PC-9 (cell line): ENCODE measurements around the gene TGFB1. TPM values are rescaled to one million over a fixed set of nuclear protein-coding genes. Genes with fewer than 3 reads are reported as not detected.

Experiments used
- BruUV-seq: library from RNA; stranded (reverse); fragments of 400-500 nt; replicated peaks from 2 replicates; lab custom pipeline; 2021; lab: Mats Ljungman, UMichigan
- CTCF ChIA-PET: fragments of 300-600 bp; sonication (Branson Sonifier 250); formaldehyde crosslinking; loops from one replicate; lab custom pipeline; 2022; ENCODE audit warnings: antibody characterized with exemption; lab: Charles Lee
- POLR2A ChIA-PET: fragments of 300-600 bp; sonication (Branson Sonifier 250); formaldehyde crosslinking; loops from one replicate; lab custom pipeline; 2022; ENCODE audit warnings: antibody characterized with exemption; ENCODE audit not compliant: unreplicated experiment; lab: Charles Lee
- DNase-seq, 2 experiments: peaks; one replicate each; pipeline versions ENCODE4 v3.0.0 to v3.0.0-alpha.2; 2015 to 2022; ENCODE audit warnings: mixed read lengths in 1 of 2
- H2AFZ ChIP-seq: fragments of 200-600 bp; sonication (generic); 2 replicates; pipeline ENCODE4 v1.8.1; 2017; ENCODE audit warnings: antibody characterized with exemption
- H3F3A ChIP-seq: fragments of 200-600 bp; sonication (generic); 2 replicates; pipeline ENCODE4 v1.8.1; 2017; ENCODE audit warnings: antibody characterized with exemption, mild to moderate bottlenecking, low read depth; ENCODE audit not compliant: insufficient read depth
- H3K27ac ChIP-seq: fragments of 200-600 bp; sonication (generic); 2 replicates; pipeline ENCODE4 v1.6.1; 2016; ENCODE audit warnings: mixed run types
- H3K27me3 ChIP-seq: fragments of 200-600 bp; sonication (generic); 2 replicates; pipeline ENCODE4 v1.6.1; 2016; ENCODE audit warnings: low read depth, mixed run types; ENCODE audit not compliant: insufficient read depth
- H3K36me3 ChIP-seq: fragments of 200-600 bp; sonication (generic); 2 replicates; pipeline ENCODE4 v1.6.1; 2016; ENCODE audit warnings: low read depth, mixed run types
- H3K4me1 ChIP-seq: fragments of 200-600 bp; sonication (generic); replicated peaks from 2 replicates; pipeline ENCODE4 v1.6.1; 2016; ENCODE audit warnings: mixed run types; ENCODE audit not compliant: insufficient read depth
- H3K4me2 ChIP-seq: fragments of 200-600 bp; sonication (generic); 2 replicates; pipeline ENCODE4 v1.6.1; 2017; ENCODE audit warnings: mixed run types
- H3K4me3 ChIP-seq: fragments of 200-600 bp; sonication (generic); 2 replicates; pipeline ENCODE4 v1.6.1; 2016; ENCODE audit warnings: mixed run types
- H3K79me2 ChIP-seq: fragments of 200-600 bp; sonication (generic); 2 replicates; pipeline ENCODE4 v1.6.1; 2017; ENCODE audit warnings: low read depth, mixed run types
- H3K9me2 ChIP-seq: fragments of 200-600 bp; sonication (generic); 2 replicates; pipeline ENCODE4 v1.8.1; 2017; ENCODE audit warnings: mild to moderate bottlenecking; ENCODE audit not compliant: insufficient read depth
- H3K9me3 ChIP-seq: fragments of 200-600 bp; sonication (generic); 2 replicates; pipeline ENCODE4 v1.8.1; 2016; ENCODE audit warnings: low read depth; ENCODE audit not compliant: insufficient read depth
- H4K20me1 ChIP-seq: fragments of 200-600 bp; sonication (generic); 2 replicates; pipeline ENCODE4 v1.8.1; 2017; ENCODE audit not compliant: insufficient read depth
- CTCF ChIP-seq: fragments of 200-600 bp; sonication (generic); conservative IDR thresholded peaks from 2 replicates; pipeline ENCODE4 v1.6.1; 2017; ENCODE audit warnings: mixed run types, antibody characterized with exemption, mild to moderate bottlenecking, moderate library complexity
- EZH2 ChIP-seq: fragments of 200-600 bp; sonication (generic); IDR thresholded peaks from 2 replicates; pipeline ENCODE4 v1.8.0; 2017; ENCODE audit warnings: antibody characterized with exemption, low read depth
- intact Hi-C: fragments of 100-400 bp; cut with micrococcal nuclease; formaldehyde crosslinking; loops from one replicate; pipeline ENCODE4 v1.10.0; 2022; ENCODE audit not compliant: unreplicated experiment
- total RNA-seq: library from RNA; stranded (reverse); gene quantifications from 2 replicates; pipeline ENCODE4 v1.2.3, GENCODE V29; 2021

Gene TGFB1
- total RNA-seq, 1 experiment from 2014 or later: 67.9 TPM

DNA sequence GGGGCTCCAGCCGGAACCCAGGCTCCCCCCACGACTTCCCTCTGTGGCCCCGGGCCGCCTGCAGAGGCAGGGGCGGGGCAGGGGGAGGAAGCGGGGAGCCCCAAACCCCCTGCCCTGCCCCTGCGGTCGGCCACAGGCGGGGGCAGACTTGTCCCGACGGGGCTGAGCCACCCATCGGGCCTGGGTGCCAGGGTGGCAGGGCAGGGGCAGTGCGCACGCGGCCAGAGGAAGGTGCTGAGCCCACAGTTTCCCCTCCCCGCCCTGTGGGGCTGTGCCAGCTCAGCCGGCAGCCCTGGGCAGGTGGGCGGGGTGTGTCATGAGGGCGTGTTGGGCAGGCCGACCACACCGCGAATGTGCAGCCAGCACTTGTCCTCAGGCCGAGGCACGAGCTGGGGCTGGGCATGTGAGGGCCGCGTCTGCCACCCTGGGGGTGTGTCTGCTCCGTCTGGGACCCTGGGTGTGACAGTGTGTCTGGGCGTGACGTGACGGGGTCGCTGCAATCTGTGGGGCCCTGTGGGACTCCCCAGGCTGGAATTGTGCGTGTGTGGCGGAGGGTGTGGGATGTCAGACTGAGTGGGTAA, 26.1 kb downstream of the TGFB1 start:
- DNase-seq: peak; percentile 65 to 92
- H3K79me2 ChIP-seq: no peaks in the 10 kb centered on the region
- ChIA-PET CTCF (interaction anchor here (0.5 kb wide), 1 partner anchor 124 kb away, joined by 6 read pairs; no protein-coding TSS in a partner anchor), POLR2A (interaction anchor here (0.5 kb wide), 2 partner anchors 36 to 64 kb away, joined by 5 to 22 read pairs; partner anchors contain the start of gene B9D2)
- H3K9me3 ChIP-seq: no peaks in the 10 kb centered on the region
- BruUV-seq: no TSS peak
- H3K4me2 ChIP-seq: peak overlapping the region; percentile 60
- H3K27me3 ChIP-seq: no peaks in the 10 kb centered on the region
- H4K20me1 ChIP-seq: no peaks in the 10 kb centered on the region
- H3K4me3 ChIP-seq: peak overlapping the region; percentile 30; the same call in 1 of the 2 replicates
- H2AFZ ChIP-seq: no peak overlapping the region
- TF ChIP-seq CTCF (no peak), EZH2 (no peak)
- no peaks in the 10 kb centered on the region for H3K9me2 ChIP-seq
- intact Hi-C loops: loop anchor here (2.0 to 10.0 kb wide), 2 partner anchors 25 to 247 kb away; partner anchors contain the start of genes CEACAM21 and TGFB1
- H3K27ac ChIP-seq: no peak overlapping the region
- H3K36me3 ChIP-seq: no peaks in the 10 kb centered on the region
- H3F3A ChIP-seq: peaks cover 23% of the 10 kb centered on the region
- peaks cover 16% of the 10 kb centered on the region for H3K4me1 ChIP-seq

- ChIA-PET CTCF (no interaction called here), POLR2A (interaction anchor here (0.5 to 0.6 kb wide), 4 partner anchors 35 to 516 kb away, joined by 3 to 22 read pairs (median 4); partner anchors contain the start of gene B9D2)
- Histone ChIP-seq H3K36me3 (no peaks in the 10 kb centered on the region), H3K27me3 (no peaks in the 10 kb centered on the region), H3K27ac (no peak overlapping the region), H2AFZ (no peak overlapping the region), H3K79me2 (no peaks in the 10 kb centered on the region), H3K4me1 (peaks cover 16% of the 10 kb centered on the region), H3K9me2 (no peaks in the 10 kb centered on the region), H4K20me1 (no peaks in the 10 kb centered on the region), H3K4me3 (peak overlapping the region; percentile 30; the same call in 1 of the 2 replicates), H3K4me2 (peak overlapping the region; percentile 60), H3F3A (peaks cover 28% of the 10 kb centered on the region), H3K9me3 (no peaks in the 10 kb centered on the region)
- no peak for DNase-seq
- BruUV-seq: TSS peak; percentile 56
- intact Hi-C loops: loop anchor here (2.0 to 10.0 kb wide), 2 partner anchors 26 to 248 kb away; partner anchors contain the start of genes CEACAM21 and TGFB1
- TF ChIP-seq CTCF (no peak), EZH2 (no peak)
Measured at GRCh38 chr19:41327076-41327575, 26.6 kb downstream of the TGFB1 start.

DNA sequence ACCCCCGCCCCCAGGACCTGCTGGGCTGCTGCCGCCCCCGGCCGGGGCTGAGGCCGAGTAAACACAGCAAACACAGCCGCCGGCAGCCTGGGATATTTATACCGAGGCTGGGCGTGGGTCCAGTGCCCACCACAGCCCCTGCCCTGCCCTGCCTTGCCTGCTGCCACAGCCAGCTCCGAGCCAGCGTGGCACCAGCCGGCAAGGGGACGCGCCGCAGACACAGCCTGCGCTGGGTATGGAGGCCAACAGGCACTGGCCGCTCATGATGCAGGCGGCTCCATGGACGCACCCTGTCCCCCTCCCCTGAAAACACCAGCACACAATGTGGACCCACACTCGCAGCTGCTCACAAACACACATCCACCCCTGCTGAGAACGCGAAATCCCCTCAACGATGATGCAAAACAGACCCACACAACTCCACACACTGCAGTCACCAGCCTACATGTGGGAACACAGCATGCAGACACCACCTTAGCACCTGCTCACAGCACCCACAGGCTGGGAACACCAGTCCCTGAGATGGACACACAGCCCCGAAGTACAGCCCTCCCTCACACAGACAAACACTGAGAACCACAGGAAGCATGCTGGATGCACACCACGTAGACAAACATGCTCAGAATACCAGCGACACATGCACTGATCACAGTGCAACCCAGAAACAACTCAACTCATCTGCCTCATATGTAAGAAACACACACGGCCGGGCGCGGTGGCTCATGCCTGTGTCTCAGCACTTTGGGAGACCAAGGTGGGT, 27.6 kb downstream of the TGFB1 start:
- CTCF ChIA-PET: no interaction called here
- no TSS peak for BruUV-seq
- Histone ChIP-seq H3K9me2 (no peaks in the 10 kb centered on the region), H3K9me3 (no peaks in the 10 kb centered on the region), H4K20me1 (no peaks in the 10 kb centered on the region), H3K4me3 (no peak overlapping the region), H3K27me3 (no peaks in the 10 kb centered on the region), H3K79me2 (no peaks in the 10 kb centered on the region), H3K27ac (no peak overlapping the region), H3K4me1 (peaks cover 16% of the 10 kb centered on the region), H2AFZ (no peak overlapping the region), H3K36me3 (no peaks in the 10 kb centered on the region), H3F3A (peaks cover 31% of the 10 kb centered on the region), H3K4me2 (no peak overlapping the region)
- intact Hi-C loops: loop anchor here (2.0 to 10.0 kb wide), 2 partner anchors 27 to 249 kb away; partner anchors contain the start of genes CEACAM21 and TGFB1
- no peak for TF ChIP-seq EZH2
- TF ChIP-seq CTCF: no peak
- POLR2A ChIA-PET: no interaction called here
- no peak for DNase-seq
